ENCODE data around the gene SPPL3.

DNA sequence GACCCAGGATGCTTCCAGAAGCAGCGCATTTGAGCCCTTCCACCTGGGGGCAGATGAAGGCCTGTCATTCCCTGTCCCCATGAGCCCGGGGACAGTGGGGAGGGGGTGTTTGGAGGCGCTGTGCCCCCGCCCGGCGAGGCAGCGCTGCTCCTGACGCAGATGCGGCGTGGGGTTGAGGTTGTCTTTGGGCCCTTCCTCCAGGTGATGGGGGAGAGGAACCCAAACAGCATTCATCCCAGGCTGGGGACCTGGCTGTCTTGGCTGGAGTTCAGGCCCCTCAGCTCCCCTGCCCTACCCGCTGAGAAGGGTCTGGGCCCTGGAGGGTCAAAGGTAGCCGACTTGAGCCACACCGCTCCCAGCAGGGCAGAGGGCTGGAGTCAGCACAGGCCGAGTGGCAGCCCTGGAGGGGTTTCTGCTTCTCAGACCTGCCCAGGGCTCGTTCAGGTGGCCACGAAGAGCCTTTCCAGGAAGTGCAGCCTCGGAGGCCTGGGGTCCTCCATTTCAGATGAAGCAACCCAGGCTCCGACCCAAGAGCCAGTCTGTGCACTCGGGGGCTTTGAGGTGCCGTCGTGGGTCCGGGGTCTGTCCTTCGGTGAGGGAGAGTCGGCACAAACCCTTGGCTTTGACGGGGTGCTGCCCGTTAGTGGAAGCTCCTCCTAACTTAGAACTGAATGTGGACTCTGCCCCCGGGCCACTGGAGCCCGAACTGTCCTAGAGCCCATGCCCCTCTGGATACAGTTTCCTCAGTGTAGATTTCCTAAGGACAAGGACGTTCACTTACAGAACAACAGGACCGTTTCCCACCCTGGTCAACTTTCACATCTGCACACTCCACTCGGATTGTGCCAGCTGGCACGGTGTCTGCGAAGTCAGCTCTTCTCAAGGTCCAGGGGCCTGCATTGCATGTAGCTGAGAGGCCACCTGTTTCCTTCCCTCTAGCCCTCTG is 162.4 kb downstream of the SPPL3 start:
- TF ChIP-seq, protein P1, sequence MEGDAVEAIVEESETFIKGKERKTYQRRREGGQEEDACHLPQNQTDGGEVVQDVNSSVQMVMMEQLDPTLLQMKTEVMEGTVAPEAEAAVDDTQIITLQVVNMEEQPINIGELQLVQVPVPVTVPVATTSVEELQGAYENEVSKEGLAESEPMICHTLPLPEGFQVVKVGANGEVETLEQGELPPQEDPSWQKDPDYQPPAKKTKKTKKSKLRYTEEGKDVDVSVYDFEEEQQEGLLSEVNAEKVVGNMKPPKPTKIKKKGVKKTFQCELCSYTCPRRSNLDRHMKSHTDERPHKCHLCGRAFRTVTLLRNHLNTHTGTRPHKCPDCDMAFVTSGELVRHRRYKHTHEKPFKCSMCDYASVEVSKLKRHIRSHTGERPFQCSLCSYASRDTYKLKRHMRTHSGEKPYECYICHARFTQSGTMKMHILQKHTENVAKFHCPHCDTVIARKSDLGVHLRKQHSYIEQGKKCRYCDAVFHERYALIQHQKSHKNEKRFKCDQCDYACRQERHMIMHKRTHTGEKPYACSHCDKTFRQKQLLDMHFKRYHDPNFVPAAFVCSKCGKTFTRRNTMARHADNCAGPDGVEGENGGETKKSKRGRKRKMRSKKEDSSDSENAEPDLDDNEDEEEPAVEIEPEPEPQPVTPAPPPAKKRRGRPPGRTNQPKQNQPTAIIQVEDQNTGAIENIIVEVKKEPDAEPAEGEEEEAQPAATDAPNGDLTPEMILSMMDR (IDR thresholded peaks at IDR 0.05 in 2 of 3, conservative IDR thresholded peaks at IDR 0.05 in 1 of 3; ENCODE audit: borderline replicate concordance in 1 of 3, insufficient read depth in 1 of 3, low read depth in 2 of 3, low read length in 2 of 3): no peak
- TF ChIP-seq, protein P2, sequence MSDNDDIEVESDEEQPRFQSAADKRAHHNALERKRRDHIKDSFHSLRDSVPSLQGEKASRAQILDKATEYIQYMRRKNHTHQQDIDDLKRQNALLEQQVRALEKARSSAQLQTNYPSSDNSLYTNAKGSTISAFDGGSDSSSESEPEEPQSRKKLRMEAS (IDR thresholded peaks at IDR 0.05): no peak
- TF ChIP-seq, protein P3, sequence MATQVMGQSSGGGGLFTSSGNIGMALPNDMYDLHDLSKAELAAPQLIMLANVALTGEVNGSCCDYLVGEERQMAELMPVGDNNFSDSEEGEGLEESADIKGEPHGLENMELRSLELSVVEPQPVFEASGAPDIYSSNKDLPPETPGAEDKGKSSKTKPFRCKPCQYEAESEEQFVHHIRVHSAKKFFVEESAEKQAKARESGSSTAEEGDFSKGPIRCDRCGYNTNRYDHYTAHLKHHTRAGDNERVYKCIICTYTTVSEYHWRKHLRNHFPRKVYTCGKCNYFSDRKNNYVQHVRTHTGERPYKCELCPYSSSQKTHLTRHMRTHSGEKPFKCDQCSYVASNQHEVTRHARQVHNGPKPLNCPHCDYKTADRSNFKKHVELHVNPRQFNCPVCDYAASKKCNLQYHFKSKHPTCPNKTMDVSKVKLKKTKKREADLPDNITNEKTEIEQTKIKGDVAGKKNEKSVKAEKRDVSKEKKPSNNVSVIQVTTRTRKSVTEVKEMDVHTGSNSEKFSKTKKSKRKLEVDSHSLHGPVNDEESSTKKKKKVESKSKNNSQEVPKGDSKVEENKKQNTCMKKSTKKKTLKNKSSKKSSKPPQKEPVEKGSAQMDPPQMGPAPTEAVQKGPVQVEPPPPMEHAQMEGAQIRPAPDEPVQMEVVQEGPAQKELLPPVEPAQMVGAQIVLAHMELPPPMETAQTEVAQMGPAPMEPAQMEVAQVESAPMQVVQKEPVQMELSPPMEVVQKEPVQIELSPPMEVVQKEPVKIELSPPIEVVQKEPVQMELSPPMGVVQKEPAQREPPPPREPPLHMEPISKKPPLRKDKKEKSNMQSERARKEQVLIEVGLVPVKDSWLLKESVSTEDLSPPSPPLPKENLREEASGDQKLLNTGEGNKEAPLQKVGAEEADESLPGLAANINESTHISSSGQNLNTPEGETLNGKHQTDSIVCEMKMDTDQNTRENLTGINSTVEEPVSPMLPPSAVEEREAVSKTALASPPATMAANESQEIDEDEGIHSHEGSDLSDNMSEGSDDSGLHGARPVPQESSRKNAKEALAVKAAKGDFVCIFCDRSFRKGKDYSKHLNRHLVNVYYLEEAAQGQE (IDR thresholded peaks at IDR 0.05; ENCODE audit: low read depth): no peak
- TF ChIP-seq POLR2AphosphoS5 (IDR thresholded peaks at IDR 0.05; ENCODE audit: low read depth, low read length): no peak
- TF ChIP-seq EZH2 (IDR thresholded peaks at IDR 0.05): no peak

Data from HCT116 (cell line).